SU-DHL-6 (cell line): Measurements from ENCODE around the gene KIF2A.

ENCODE experiments used
- H2AFZ ChIP-seq: fragments of 200-600 bp; sonication (generic); 2 replicates; pipeline ENCODE4 v1.6.1; 2014; ENCODE audit warnings: low read depth, mild to moderate bottlenecking, moderate library complexity, mixed read lengths, antibody characterized with exemption, low read length; ENCODE audit not compliant: severe bottlenecking
- H3F3A ChIP-seq: fragments of 200-600 bp; shearing (Covaris generic); 2 replicates; pipeline ENCODE4 v1.6.0; 2016; ENCODE audit warnings: antibody characterized with exemption, mild to moderate bottlenecking; ENCODE audit not compliant: insufficient read depth
- H3K27ac ChIP-seq: fragments of 200-600 bp; sonication (generic); 2 replicates; pipeline ENCODE4 v1.5.1; 2016; ENCODE audit warnings: low read depth, mild to moderate bottlenecking, low read length, moderate library complexity, mixed read lengths
- H3K27me3 ChIP-seq: fragments of 200-600 bp; sonication (generic), shearing (Covaris generic); 2 replicates; pipeline ENCODE4 v1.6.0; 2014; ENCODE audit warnings: mild to moderate bottlenecking, low read length
- H3K36me3 ChIP-seq: fragments of 200-600 bp; sonication (generic); 2 replicates; pipeline ENCODE4 v1.6.1; 2014; ENCODE audit warnings: mild to moderate bottlenecking, low read length, mixed read lengths
- H3K4me2 ChIP-seq: fragments of 300-600, 200-600 bp; shearing (Covaris generic), sonication (generic); 2 replicates; pipeline ENCODE4 v1.6.0; 2014; ENCODE audit warnings: low read length, low read depth, mild to moderate bottlenecking; ENCODE audit not compliant: poor library complexity, severe bottlenecking
- H3K4me3 ChIP-seq: fragments of 200-600 bp; sonication (generic); 2 replicates; pipeline ENCODE4 v1.5.1; 2014; ENCODE audit warnings: antibody characterized with exemption, low read length, mild to moderate bottlenecking, mixed read lengths; ENCODE audit not compliant: insufficient read depth, poor library complexity, severe bottlenecking
- H3K79me2 ChIP-seq: fragments of 200-600 bp; sonication (generic); 2 replicates; pipeline ENCODE4 v1.6.1; 2014; ENCODE audit warnings: mild to moderate bottlenecking, low read length, moderate library complexity; ENCODE audit not compliant: insufficient read depth
- H3K9ac ChIP-seq: fragments of 200-600 bp; sonication (generic); 2 replicates; pipeline ENCODE4 v1.7.0; 2014; ENCODE audit warnings: mild to moderate bottlenecking, low read length
- H3K9me2 ChIP-seq: fragments of 200-600 bp; sonication (generic); replicated peaks from 2 replicates; pipeline ENCODE4 v1.6.1; 2014; ENCODE audit warnings: low read length; ENCODE audit not compliant: insufficient read depth
- H3K9me3 ChIP-seq: fragments of 200-600 bp; sonication (generic); 2 replicates; pipeline ENCODE4 v1.6.1; 2014; ENCODE audit warnings: low read length, mixed read lengths; ENCODE audit not compliant: insufficient read depth
- H4K20me1 ChIP-seq: fragments of 200-600 bp; sonication (generic); 2 replicates; pipeline ENCODE4 v1.6.1; 2014; ENCODE audit warnings: low read depth, mild to moderate bottlenecking, antibody characterized with exemption, low read length, moderate library complexity, mixed read lengths
- CTCF ChIP-seq: fragments of 200-600 bp; sonication (generic); IDR thresholded peaks from one replicate; pipeline ENCODE4 v1.5.1; 2017; ENCODE audit warnings: antibody characterized with exemption, mild to moderate bottlenecking, low read length, moderate library complexity; ENCODE audit not compliant: insufficient read depth, poor library complexity, severe bottlenecking
- EZH2phosphoT487 ChIP-seq: fragments of 200-600 bp; sonication (generic), shearing (Covaris generic); conservative IDR thresholded peaks from 2 replicates; pipeline ENCODE4 v1.6.1; 2018; ENCODE audit warnings: mild to moderate bottlenecking, antibody characterized with exemption, low read length, moderate library complexity, mixed read lengths

The KIF2A gene

GRCh38 chr5:62333250-62333794, 27.3 kb downstream of the KIF2A start:
- Histone ChIP-seq H3K9ac (no peak overlapping the region), H4K20me1 (peaks cover 26% of the 10 kb centered on the region), H3K9me3 (no peaks in the 10 kb centered on the region), H3K27me3 (no peaks in the 10 kb centered on the region), H3K4me3 (no peak overlapping the region), H3K4me2 (no peak overlapping the region), H3K36me3 (no peaks in the 10 kb centered on the region), H3K27ac (no peak overlapping the region), H3K9me2 (no peaks in the 10 kb centered on the region), H3F3A (peaks cover 6% of the 10 kb centered on the region; the same call in 1 of the 2 replicates), H3K79me2 (peaks cover 98% of the 10 kb centered on the region), H2AFZ (no peak overlapping the region)
- no peak for TF ChIP-seq CTCF
- no peak for TF ChIP-seq EZH2phosphoT487

- Histone ChIP-seq H3K9ac (no peak overlapping the region), H3K79me2 (peaks cover 97% of the 10 kb centered on the region), H3K36me3 (no peaks in the 10 kb centered on the region), H3K27me3 (no peaks in the 10 kb centered on the region), H3K27ac (no peak overlapping the region), H2AFZ (no peak overlapping the region), H3K9me2 (no peaks in the 10 kb centered on the region), H3K9me3 (no peaks in the 10 kb centered on the region), H3F3A (peaks cover 6% of the 10 kb centered on the region; the same call in 1 of the 2 replicates), H3K4me2 (no peak overlapping the region), H3K4me3 (no peak overlapping the region), H4K20me1 (peaks cover 23% of the 10 kb centered on the region)
- no peak for TF ChIP-seq CTCF
- TF ChIP-seq EZH2phosphoT487: no peak
These were observed 28.1 kb downstream of the KIF2A start for GRCh38 chr5:62334082-62334481.

- Histone ChIP-seq H2AFZ (no peak overlapping the region), H3K27ac (no peak overlapping the region), H4K20me1 (peaks cover 15% of the 10 kb centered on the region), H3K27me3 (no peaks in the 10 kb centered on the region), H3K9ac (no peak overlapping the region), H3K79me2 (peaks cover 95% of the 10 kb centered on the region), H3K9me3 (no peaks in the 10 kb centered on the region), H3K4me2 (no peak overlapping the region), H3F3A (no peaks in the 10 kb centered on the region; the same call in 1 of the 2 replicates), H3K36me3 (no peaks in the 10 kb centered on the region), H3K4me3 (no peak overlapping the region), H3K9me2 (no peaks in the 10 kb centered on the region)
- TF ChIP-seq EZH2phosphoT487: no peak
- peak; percentile 10 for TF ChIP-seq CTCF
These were observed 34.4 kb downstream of the KIF2A start for GRCh38 chr5:62340392-62340791.
